ENCODE measurements around the gene VAMP8.

VAMP8 gene

DNA sequence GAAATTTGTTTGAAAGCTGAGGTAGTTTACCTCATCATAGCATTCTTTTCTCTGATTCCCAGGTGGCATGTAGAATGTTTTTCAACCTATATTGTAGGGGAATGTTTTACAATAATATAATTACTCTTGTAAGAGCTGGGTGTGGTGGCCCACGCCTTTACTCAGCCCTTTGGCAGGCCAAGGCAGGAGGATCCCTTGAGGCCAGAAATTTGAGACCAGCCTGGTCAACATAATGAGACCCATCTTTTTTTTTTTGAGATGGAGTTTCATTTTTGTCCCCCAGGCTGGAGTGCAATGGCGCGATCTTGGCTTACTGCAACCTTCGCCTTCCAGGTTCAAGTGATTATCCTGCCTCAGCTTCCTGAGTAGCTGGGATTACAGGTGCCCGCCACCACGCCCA is 42.2 kb downstream of the VAMP8 start:
- DNase-seq (ENCODE audit: low spot score), result no peak

DNA sequence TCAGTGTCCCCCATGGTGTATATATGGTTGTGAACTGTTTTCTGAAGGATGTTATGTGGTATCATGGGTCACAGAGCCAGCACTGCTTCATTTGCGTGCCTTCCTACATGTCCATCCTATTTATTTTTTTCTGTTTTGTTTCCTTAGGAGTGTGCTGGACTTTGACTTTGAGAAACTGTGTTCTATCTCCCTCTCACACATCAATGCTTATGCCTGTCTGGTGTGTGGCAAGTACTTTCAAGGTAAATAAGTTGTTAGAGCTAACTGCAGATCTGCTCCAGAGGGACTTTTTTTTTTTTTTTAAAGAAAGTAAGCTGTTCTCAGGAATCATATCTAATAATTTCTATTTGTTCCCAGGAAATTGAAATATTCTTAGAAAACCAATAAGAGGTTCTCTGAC is 44.0 kb downstream of the VAMP8 start:
- no peak for DNase-seq (ENCODE audit: low spot score)

- no peak for DNase-seq (ENCODE audit: low spot score)
Measured at GRCh38 chr2:85623991-85624390, 46.6 kb downstream of the VAMP8 start.

GRCh38 chr2:85628658-85629057 is 51.3 kb downstream of the VAMP8 start:
- no peak for DNase-seq (ENCODE audit: low spot score)

- no peak for DNase-seq (ENCODE audit: low spot score)
Measured at GRCh38 chr2:85631316-85631715, 53.9 kb downstream of the VAMP8 start.

All from SW480 (cell line).